ENCODE results near the gene ZNF776.
"Not testable (repeated sequence)": the region's sequence is repeated elsewhere in the genome, so short reads cannot be mapped to it uniquely, and the experiment has no call there.

GRCh38 chr19:57796580-57796979 is 50.0 kb downstream of the ZNF776 start:
- TF ChIP-seq CTCF, POLR2A (IDR thresholded peaks at IDR 0.05): not testable (repeated sequence)

Measured in thyroid gland (tissue), 4 donors.